ENCODE data around the gene APOBEC2.

- TF ChIP-seq CTCF (conservative IDR thresholded peaks at IDR 0.05; ENCODE audit: low read length) = no peak
- TF ChIP-seq EZH2phosphoT487 (IDR thresholded peaks at IDR 0.05; ENCODE audit: borderline replicate concordance) = no peak
Measured at GRCh38 chr6:41025966-41026530, 27.0 kb upstream of the APOBEC2 start.

All from Loucy (cell line).